Femur (tissue), 1 donor: ENCODE measurements around the gene DOCK10.
A peak's percentile ranks its signal among the peaks of the same experiment; 100 is the strongest.

Experiments used
- DNase-seq: peaks from one replicate; pipeline ENCODE4 v3.0.0-alpha.2; 2017

DOCK10 gene

GRCh38 chr2:225040856-225041206 lies 1.4 kb downstream of the DOCK10 start:
- DNase-seq: no peak

GRCh38 chr2:225040142-225040541 lies 2.1 kb downstream of the DOCK10 start:
- no peak for DNase-seq

GRCh38 chr2:225038231-225038523 lies 4.1 kb downstream of the DOCK10 start:
- no peak for DNase-seq

GRCh38 chr2:225037415-225038230 lies 4.6 kb downstream of the DOCK10 start:
- DNase-seq: no peak

- DNase-seq: no peak
Measured at GRCh38 chr2:225036431-225036830, 5.8 kb downstream of the DOCK10 start.

GRCh38 chr2:225033440-225034318 lies 8.6 kb downstream of the DOCK10 start:
- DNase-seq: no peak

GRCh38 chr2:225032246-225032645 lies 10.0 kb downstream of the DOCK10 start:
- no peak for DNase-seq

- no peak for DNase-seq
Measured at GRCh38 chr2:225031599-225031998, 10.7 kb downstream of the DOCK10 start.

GRCh38 chr2:225030893-225031292 lies 11.4 kb downstream of the DOCK10 start:
- no peak for DNase-seq

GRCh38 chr2:225030203-225030602 lies 12.1 kb downstream of the DOCK10 start:
- DNase-seq: no peak

GRCh38 chr2:225028572-225028971 lies 13.7 kb downstream of the DOCK10 start:
- no peak for DNase-seq

- DNase-seq: no peak
Measured at GRCh38 chr2:225027061-225027762, 15.1 kb downstream of the DOCK10 start.

- DNase-seq: no peak
Measured at GRCh38 chr2:225025917-225026571, 16.2 kb downstream of the DOCK10 start.

- no peak for DNase-seq
Measured at GRCh38 chr2:225022188-225022587, 20.1 kb downstream of the DOCK10 start.

GRCh38 chr2:225020168-225020849 lies 22.0 kb downstream of the DOCK10 start:
- no peak for DNase-seq

GRCh38 chr2:225019105-225019504 lies 23.2 kb downstream of the DOCK10 start:
- no peak for DNase-seq

- peak; percentile 26 for DNase-seq
Measured at GRCh38 chr2:225017713-225018112, 24.6 kb downstream of the DOCK10 start.

- no peak for DNase-seq
Measured at GRCh38 chr2:225017098-225017685, 25.1 kb downstream of the DOCK10 start.

- DNase-seq: no peak
Measured at GRCh38 chr2:225013425-225014365, 28.6 kb downstream of the DOCK10 start.

GRCh38 chr2:225011585-225011984 lies 30.7 kb downstream of the DOCK10 start:
- no peak for DNase-seq

- DNase-seq: no peak
Measured at GRCh38 chr2:225010804-225011203, 31.5 kb downstream of the DOCK10 start.
